GM13977 (cell line): ENCODE data around the gene TUBGCP2.

Source experiments
- DNase-seq: peaks from one replicate; pipeline ENCODE4 v3.0.0; 2012; ENCODE audit warnings: low spot score
- CTCF ChIP-seq: IDR thresholded peaks from 2 replicates; pipeline ENCODE4 v1.5.1; 2012; ENCODE audit warnings: mild to moderate bottlenecking, control low read depth; ENCODE audit not compliant: insufficient read depth; ENCODE audit errors: extremely low read depth, missing control alignments
- in situ Hi-C: fragments of 300-500 bp; cut with MboI; formaldehyde crosslinking; loops from one replicate; pipeline ENCODE4 v1.12.0; 2022; ENCODE audit warnings: low sequenced_read_pairs, low pct_unique_long_range_greater_than_20kb, mixed read lengths, inconsistent platforms; ENCODE audit not compliant: unreplicated experiment

The TUBGCP2 gene

GRCh38 chr10:133306097-133306476, 2.6 kb downstream of the TUBGCP2 start:
- DNase-seq: no peak
- in situ Hi-C loops: no loop called here
- TF ChIP-seq CTCF: no peak

GRCh38 chr10:133303206-133303605, 5.5 kb downstream of the TUBGCP2 start:
- in situ Hi-C loops: no loop called here
- TF ChIP-seq CTCF: no peak
- DNase-seq: no peak

GRCh38 chr10:133302230-133302629, 6.4 kb downstream of the TUBGCP2 start:
- in situ Hi-C loops: no loop called here
- no peak for DNase-seq
- TF ChIP-seq CTCF: no peak

GRCh38 chr10:133299738-133300137, 8.9 kb downstream of the TUBGCP2 start:
- in situ Hi-C loops: no loop called here
- TF ChIP-seq CTCF: no peak
- DNase-seq: no peak

GRCh38 chr10:133299224-133299623, 9.4 kb downstream of the TUBGCP2 start:
- TF ChIP-seq CTCF: no peak
- no peak for DNase-seq
- in situ Hi-C loops: no loop called here

GRCh38 chr10:133298466-133298865, 10.2 kb downstream of the TUBGCP2 start:
- DNase-seq: no peak
- in situ Hi-C loops: no loop called here
- TF ChIP-seq CTCF: no peak

GRCh38 chr10:133297504-133297903, 11.2 kb downstream of the TUBGCP2 start:
- in situ Hi-C loops: no loop called here
- DNase-seq: no peak
- no peak for TF ChIP-seq CTCF
